ENCODE results near the gene OXNAD1. TPM values are rescaled to one million over a fixed set of nuclear protein-coding genes. Genes with fewer than 3 reads are reported as not detected.

OXNAD1 gene
- total and polyA plus RNA-seq, 2 of the 13 experiments (the other 11 are each of a cell fraction or from before 2014, with no cell fraction given) = 9.9 to 18.8 TPM

DNA sequence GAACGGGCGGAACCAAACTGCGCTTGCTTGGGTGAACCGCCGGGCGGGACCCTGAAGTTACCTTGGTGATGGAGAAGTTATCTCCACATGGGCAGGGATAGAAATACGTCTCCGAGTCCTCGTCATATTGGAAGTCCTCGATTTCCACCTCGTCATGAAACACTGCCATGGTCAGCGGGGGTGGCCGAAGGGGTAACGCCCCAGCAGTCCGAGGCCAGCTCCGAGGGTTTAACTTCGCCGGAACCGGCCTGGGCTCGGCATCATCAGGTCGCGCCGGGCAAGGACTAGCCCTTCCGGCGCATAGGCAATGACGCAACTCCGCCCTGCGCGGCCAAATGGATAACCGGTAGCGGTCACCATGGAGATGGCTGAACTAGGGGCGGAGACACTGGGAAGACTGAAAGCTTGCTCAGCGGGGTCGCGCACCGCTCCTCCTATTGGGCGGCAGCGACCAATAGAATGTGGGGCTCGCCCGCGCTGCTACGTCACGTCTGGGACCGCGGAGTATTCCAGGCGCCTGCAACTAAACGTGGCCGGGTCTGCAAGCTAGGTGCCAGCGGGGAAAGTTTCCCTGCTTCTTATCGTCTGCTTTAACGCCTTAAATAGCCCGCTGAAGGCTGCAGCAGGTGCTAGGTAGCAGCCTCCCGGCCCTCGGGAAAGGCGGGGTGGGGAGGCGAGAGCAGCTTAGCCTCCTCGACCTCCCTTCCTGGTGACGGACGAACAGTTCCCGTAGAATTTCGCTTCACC lies at the start of gene OXNAD1, which contains the start of gene DPH3 (continued):
- TF ChIP-seq SIX1 (CRISPR knock-in tag; IDR thresholded peaks at IDR 0.05; ENCODE audit: borderline replicate concordance) (no peak; the same call in 1 of the 2 replicates), PHF20 (CRISPR knock-in tag; IDR thresholded peaks at IDR 0.05) (peak; percentile 99), CENPX (CRISPR knock-in tag; IDR thresholded peaks at IDR 0.05) (no peak), ZNF781 (CRISPR knock-in tag; IDR thresholded peaks at IDR 0.05; ENCODE audit: borderline replicate concordance, not compliant biosample characterization) (peak; percentile 51), ZFP37 (CRISPR knock-in tag; IDR thresholded peaks at IDR 0.05; ENCODE audit: borderline replicate concordance) (0 out of 2 replicates have a peak, but pooled peaks have one; percentile 50), SP140L (CRISPR knock-in tag; IDR thresholded peaks at IDR 0.05; ENCODE audit: borderline replicate concordance) (peak; percentile 77), MYNN (CRISPR knock-in tag; IDR thresholded peaks at IDR 0.05; ENCODE audit: low read depth) (0 out of 2 replicates have a peak, but pooled peaks have one; percentile 15), FIP1L1 (IDR thresholded peaks at IDR 0.05; ENCODE audit: borderline replicate concordance, insufficient read depth, low read depth, low read length) (no peak), ZNF3 (CRISPR knock-in tag; IDR thresholded peaks at IDR 0.05) (no peak), ZNF441 (CRISPR knock-in tag; IDR thresholded peaks at IDR 0.05; ENCODE audit: borderline replicate concordance) (peak; percentile 32; the same call in 1 of the 2 replicates), HMGXB4 (CRISPR knock-in tag; IDR thresholded peaks at IDR 0.05; ENCODE audit: borderline replicate concordance in 1 of 2, low read depth in 1 of 2) (peak in 1 of 2 experiments; percentile 33; a peak in 2 of 4 replicates), MLXIP (CRISPR knock-in tag; IDR thresholded peaks at IDR 0.05; ENCODE audit: borderline replicate concordance) (no peak), CCAR2 (optimal IDR thresholded peaks at IDR 0.05; ENCODE audit: low read depth, low read length) (no peak), ZNF33A (CRISPR knock-in tag; IDR thresholded peaks at IDR 0.05; ENCODE audit: borderline replicate concordance) (peak; percentile 87; the same call in 1 of the 2 replicates), SMAD9 (CRISPR knock-in tag; IDR thresholded peaks at IDR 0.05) (no peak)
- TF ChIP-seq, protein P1, sequence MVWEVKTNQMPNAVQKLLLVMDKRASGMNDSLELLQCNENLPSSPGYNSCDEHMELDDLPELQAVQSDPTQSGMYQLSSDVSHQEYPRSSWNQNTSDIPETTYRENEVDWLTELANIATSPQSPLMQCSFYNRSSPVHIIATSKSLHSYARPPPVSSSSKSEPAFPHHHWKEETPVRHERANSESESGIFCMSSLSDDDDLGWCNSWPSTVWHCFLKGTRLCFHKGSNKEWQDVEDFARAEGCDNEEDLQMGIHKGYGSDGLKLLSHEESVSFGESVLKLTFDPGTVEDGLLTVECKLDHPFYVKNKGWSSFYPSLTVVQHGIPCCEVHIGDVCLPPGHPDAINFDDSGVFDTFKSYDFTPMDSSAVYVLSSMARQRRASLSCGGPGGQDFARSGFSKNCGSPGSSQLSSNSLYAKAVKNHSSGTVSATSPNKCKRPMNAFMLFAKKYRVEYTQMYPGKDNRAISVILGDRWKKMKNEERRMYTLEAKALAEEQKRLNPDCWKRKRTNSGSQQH (CRISPR knock-in tag; IDR thresholded peaks at IDR 0.05; ENCODE audit: low read depth) = peak; percentile 87
- TF ChIP-seq, protein P2, sequence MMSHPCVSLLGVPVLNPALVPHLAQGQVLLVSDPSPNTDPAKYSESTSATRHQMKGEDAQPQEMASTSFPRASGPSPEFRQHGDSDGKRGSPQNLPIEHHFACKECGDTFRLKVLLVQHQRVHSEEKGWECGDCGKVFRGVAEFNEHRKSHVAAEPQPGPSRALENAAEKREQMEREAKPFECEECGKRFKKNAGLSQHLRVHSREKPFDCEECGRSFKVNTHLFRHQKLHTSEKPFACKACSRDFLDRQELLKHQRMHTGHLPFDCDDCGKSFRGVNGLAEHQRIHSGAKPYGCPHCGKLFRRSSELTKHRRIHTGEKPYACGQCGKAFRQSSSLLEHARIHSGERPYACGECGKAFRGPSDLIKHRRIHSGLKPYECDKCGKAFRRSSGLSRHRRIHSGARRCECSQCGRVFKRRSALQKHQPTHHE (CRISPR knock-in tag; IDR thresholded peaks at IDR 0.05; ENCODE audit: borderline replicate concordance) = no peak
- TF ChIP-seq, protein P3, sequence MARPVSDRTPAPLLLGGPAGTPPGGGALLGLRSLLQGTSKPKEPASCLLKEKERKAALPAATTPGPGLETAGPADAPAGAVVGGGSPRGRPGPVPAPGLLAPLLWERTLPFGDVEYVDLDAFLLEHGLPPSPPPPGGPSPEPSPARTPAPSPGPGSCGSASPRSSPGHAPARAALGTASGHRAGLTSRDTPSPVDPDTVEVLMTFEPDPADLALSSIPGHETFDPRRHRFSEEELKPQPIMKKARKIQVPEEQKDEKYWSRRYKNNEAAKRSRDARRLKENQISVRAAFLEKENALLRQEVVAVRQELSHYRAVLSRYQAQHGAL (CRISPR knock-in tag; IDR thresholded peaks at IDR 0.05; ENCODE audit: not compliant biosample characterization) = no peak

Data from HepG2 (cell line).